Hindlimb muscle (tissue), 1 donor: ENCODE results near the gene RASSF4. TPM values are rescaled to one million over a fixed set of nuclear protein-coding genes. Genes with fewer than 3 reads are reported as not detected.

Source experiments
- DNase-seq: peaks from one replicate; pipeline ENCODE4 v3.0.0-alpha.2; 2013
- polyA plus RNA-seq: library from polyadenylated mRNA; unstranded; fragments of 120-200 nt; gene quantifications from one replicate; pipeline ENCODE4 v1.2.1, GENCODE V29; 2013; ENCODE audit not compliant: insufficient read length

Gene RASSF4
- polyA plus RNA-seq, 1 donor = 68.2 TPM

- DNase-seq = no peak
Measured at GRCh38 chr10:44928462-44928861, 31.1 kb upstream of the RASSF4 start.

- no peak for DNase-seq
Measured at GRCh38 chr10:44929356-44930255, 30.0 kb upstream of the RASSF4 start.

GRCh38 chr10:44930904-44931620 is 28.5 kb upstream of the RASSF4 start:
- no peak for DNase-seq

GRCh38 chr10:44931621-44932516 is 27.7 kb upstream of the RASSF4 start:
- no peak for DNase-seq

GRCh38 chr10:44932517-44933450 is 26.8 kb upstream of the RASSF4 start:
- DNase-seq = peak; percentile 74

GRCh38 chr10:44933451-44934321 is 25.9 kb upstream of the RASSF4 start:
- no peak for DNase-seq

GRCh38 chr10:44934416-44935200 is 25.0 kb upstream of the RASSF4 start:
- no peak for DNase-seq

- peak; percentile 66 for DNase-seq
Measured at GRCh38 chr10:44935201-44935965, 24.2 kb upstream of the RASSF4 start.

GRCh38 chr10:44935966-44936295 is 23.7 kb upstream of the RASSF4 start:
- no peak for DNase-seq

GRCh38 chr10:44936314-44936975 is 23.2 kb upstream of the RASSF4 start:
- no peak for DNase-seq

GRCh38 chr10:44937196-44938005 is 22.2 kb upstream of the RASSF4 start:
- no peak for DNase-seq

GRCh38 chr10:44938956-44939355 is 20.6 kb upstream of the RASSF4 start:
- no peak for DNase-seq

GRCh38 chr10:44939691-44940401 is 19.8 kb upstream of the RASSF4 start:
- DNase-seq = no peak

GRCh38 chr10:44944354-44944753 is 15.2 kb upstream of the RASSF4 start:
- no peak for DNase-seq

GRCh38 chr10:44946205-44946604 is 13.4 kb upstream of the RASSF4 start:
- no peak for DNase-seq

- no peak for DNase-seq
Measured at GRCh38 chr10:44947371-44948152, 12.0 kb upstream of the RASSF4 start.
